Measurements from ENCODE around the gene KRTCAP2.
"Not testable (repeated sequence)": the region's sequence is repeated elsewhere in the genome, so short reads cannot be mapped to it uniquely, and the experiment has no call there.

KRTCAP2 gene

GRCh38 chr1:155181371-155182051 lies 8.4 kb upstream of the KRTCAP2 start:
- DNase-seq = no peak

- no peak for DNase-seq
Measured at GRCh38 chr1:155179112-155180031, 6.3 kb upstream of the KRTCAP2 start.

DNA sequence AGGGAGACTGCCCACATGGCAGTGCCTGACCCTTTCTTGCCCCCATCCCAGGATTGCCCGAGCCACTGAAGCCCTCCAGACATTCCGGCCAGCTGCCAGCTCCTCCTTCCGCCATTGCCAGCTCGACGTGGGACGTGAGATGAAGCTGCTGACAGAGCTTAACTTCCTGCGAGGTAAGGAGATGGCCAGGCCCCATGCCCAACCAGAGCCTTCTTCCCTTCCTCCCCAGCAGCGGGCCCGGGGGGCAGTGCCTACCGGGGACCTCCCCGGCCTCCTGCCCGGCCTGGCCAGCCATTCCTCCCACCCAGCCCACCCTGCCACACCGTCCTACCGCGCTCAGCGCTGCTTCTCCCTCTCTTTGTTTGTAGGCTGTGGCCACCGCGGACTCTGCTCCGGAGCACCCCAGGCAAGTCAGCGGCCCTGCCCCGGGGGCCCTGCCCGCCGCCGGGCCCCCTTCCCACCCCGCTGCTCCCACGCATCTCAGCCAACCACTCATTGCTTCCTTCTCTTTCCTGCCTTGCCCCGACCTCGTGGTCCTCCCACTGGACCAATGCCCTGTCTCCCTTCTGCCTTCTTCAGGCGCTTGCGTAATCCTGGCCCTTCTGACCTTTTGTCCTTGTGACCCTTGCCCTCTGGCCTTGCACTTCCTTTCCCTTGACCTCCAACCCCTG lies 5.5 kb upstream of the KRTCAP2 start:
- DNase-seq = no peak

GRCh38 chr1:155177918-155178281 lies 4.8 kb upstream of the KRTCAP2 start:
- DNase-seq = no peak

DNA sequence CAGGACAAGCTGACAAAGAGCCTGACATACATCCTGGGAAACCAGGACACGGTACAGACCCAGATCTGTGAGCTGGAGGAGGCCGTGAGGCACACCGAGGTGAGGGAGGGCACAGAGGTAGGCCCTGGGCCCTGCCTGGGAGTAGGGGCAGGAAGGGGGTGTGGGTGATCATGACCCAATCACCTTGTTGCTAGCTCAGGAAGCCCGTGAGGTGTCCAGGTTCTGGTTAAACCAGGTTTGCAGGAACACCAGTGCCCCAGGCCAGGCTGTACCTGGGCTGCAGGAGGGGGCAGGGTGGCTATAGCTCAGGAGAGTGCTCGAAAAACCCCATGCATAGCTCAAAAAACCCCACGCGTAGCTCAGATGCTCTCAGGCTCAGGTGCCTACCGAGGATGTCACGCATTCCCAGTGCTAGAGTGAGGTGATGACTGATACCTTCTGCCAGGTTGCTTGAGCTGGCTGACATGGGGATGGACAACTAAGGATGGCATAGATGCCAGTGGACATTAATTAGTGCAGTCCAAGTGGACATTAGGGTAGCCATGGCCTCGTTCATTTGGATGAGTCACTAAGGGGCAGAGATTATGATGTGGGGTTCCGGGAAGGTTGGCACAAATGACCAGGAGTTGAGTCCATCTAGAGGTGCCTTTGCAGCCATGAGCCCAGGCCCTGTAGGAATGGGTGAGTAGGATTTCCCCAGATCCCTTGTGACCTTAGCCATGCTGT lies 4.3 kb upstream of the KRTCAP2 start:
- DNase-seq = no peak

GRCh38 chr1:155176544-155177071 lies 3.5 kb upstream of the KRTCAP2 start:
- DNase-seq = peak; percentile 75

- DNase-seq = no peak
Measured at GRCh38 chr1:155175927-155176371, 2.8 kb upstream of the KRTCAP2 start.

DNA sequence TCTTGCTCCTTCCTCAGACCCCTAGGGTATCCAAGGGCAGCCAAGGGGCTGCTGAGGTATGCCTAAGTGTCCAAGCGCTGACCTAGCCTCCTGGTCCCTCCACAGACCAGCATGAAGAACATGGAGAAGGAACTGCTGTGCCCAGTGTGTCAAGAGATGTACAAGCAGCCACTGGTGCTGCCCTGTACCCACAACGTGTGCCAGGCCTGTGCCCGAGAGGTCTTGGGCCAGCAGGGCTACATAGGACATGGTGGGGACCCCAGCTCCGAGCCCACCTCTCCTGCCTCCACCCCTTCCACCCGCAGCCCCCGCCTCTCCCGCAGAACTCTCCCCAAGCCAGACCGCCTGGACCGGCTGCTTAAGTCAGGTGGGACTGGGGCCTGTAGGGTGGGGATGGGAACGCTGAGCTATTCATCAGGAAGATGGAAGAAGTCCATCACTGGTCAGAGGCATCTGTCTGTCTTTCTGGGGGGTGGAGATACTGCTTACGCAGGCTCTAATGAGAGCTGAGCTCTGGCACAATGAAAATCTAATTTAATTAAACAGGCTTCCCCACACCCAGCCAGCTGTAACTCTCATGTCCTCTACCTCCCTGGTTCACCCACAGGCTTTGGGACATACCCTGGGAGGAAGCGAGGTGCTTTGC lies 2.3 kb upstream of the KRTCAP2 start:
- no peak for DNase-seq

GRCh38 chr1:155174324-155175280 lies 1.5 kb upstream of the KRTCAP2 start:
- peak; percentile 78 for DNase-seq

- peak; percentile 77 for DNase-seq
Measured at GRCh38 chr1:155173478-155174323, 597 bp upstream of the KRTCAP2 start, which contains the start of gene TRIM46. Gene TRIM46, plus strand, starts transcription at chr1:155173849. Its CDS starts 118 bp downstream, at chr1:155173967.

GRCh38 chr1:155171836-155172731 lies 1.0 kb downstream of the KRTCAP2 start:
- no peak for DNase-seq

DNA sequence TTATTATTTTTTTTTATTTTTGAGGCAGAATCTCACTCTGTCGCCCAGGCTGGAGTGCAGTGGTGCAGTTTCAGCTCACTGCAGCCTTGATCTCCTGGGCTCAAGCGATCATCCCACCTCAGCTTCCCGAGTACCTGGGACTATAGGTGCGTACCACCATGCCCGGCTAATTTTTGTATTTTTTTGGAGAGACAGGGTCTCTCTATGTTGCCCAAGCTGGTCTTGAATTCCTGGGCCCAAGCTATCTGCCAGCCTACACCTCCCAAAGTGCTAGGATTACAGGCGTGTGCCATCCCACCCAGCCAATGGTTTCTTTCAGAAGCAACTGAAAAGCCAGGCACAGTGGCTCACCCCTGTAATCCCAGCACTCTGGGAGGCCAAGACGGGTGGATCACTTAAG lies 2.3 kb downstream of the KRTCAP2 start:
- no peak for DNase-seq

DNA sequence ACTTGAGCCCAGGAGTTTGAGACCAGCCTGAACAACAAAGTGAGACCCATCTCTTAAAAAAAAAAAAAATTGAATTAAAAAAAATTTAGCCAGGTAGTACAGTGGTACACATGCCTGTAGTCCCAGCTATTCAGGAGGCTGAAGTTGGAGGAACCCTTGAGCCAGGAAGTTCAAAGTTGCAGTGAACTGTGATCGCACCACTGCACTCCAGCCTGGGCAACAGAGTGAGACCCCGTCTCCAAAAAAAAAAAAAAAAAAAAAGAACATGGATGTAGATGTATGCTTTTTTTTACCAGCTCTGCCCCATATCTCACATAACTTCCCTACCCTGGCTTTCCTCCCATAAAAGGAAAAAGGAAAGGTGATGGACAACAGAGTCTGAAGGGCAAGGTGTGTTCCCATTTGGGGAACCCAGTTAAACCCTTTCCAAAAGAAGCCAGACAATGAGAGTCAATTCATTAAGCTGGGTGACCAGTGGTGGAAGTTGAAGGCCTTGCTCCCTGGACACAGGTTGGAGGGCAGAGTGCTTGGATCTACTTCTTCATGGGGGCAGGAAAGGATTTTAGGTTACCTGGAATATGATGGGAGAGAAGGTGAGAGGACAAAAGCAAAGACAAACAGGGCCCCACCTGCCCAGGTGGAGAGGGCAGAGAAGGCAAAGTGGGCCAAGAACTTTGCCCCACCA lies 2.9 kb downstream of the KRTCAP2 start:
- DNase-seq = no peak

DNA sequence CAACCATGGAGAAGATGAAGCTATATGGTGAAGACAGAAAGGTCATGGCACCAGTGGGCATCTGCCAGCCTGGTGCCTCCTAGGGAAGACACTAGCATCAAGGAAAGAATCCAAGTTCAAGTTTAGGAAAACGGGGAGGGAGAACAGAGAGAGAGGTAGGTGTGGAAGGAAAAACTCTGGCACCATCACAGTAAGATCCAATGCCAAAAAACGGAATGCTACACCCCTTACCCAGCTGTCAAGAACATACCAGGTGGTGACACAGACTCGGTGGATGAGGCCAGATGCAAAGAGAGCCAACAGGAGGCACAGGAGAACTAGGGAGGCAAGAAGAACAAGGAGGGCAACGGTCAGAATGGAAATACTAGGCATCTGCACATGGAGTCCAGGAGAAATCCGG lies 3.6 kb downstream of the KRTCAP2 start:
- DNase-seq = no peak

- no peak for DNase-seq
Measured at GRCh38 chr1:155168456-155169210, 4.5 kb downstream of the KRTCAP2 start.

- not testable (repeated sequence) for DNase-seq
Measured at GRCh38 chr1:155168105-155168445, 5.0 kb downstream of the KRTCAP2 start.

Data from NCI-H1092 treated with DMSO at 0.1 percent for 48 hours (cell line).